Activated CD4-positive, CD25-positive, alpha-beta regulatory T cell treated with anti-CD3 and anti-CD28 coated beads, Interleukin-2, amount 50 U/mL, for 24 hours (primary cell): ENCODE results near the gene BCR.

Source experiments
- ATAC-seq, 2 donors: fragments of 150-1000 bp; cut with Tn5 transposase; one replicate each; pipeline ENCODE4 v1.10.0; 2021; ENCODE audit warnings: mild to moderate bottlenecking in 1 of 2, moderate library complexity in 1 of 2

Gene BCR

GRCh38 chr22:23200898-23201297 lies 20.6 kb downstream of the BCR start:
- ATAC-seq = no peak

DNA sequence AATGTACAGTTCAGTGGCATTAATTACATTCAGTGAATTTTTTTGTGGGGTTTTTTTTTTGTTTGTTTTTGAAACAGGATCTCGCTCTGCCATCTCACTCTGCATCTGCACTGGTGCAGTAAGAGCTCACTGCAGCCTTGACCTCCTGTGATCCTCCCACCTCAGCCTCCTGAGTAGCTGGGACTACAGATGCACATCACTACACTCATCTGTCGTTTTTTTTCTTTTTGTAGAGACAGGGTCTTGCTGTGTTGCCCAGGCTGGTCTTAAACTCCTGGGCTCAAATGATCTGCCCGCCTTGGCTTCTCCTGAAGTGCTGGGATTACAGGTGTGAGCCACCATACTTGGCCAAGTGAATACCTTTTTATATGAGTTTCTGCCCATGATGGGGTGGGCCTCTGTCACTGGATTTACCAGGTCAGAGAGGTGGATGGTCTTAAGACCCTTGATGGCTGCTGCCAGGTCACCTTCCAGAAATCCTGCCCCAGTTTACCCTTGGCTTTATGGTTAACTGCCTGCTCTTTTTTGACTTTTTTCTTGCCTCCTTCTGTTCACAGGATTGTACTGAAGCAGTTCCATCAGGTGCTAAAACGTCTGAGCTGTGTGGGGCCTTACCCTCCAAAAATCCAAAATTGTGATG lies 22.6 kb downstream of the BCR start:
- ATAC-seq = no peak

DNA sequence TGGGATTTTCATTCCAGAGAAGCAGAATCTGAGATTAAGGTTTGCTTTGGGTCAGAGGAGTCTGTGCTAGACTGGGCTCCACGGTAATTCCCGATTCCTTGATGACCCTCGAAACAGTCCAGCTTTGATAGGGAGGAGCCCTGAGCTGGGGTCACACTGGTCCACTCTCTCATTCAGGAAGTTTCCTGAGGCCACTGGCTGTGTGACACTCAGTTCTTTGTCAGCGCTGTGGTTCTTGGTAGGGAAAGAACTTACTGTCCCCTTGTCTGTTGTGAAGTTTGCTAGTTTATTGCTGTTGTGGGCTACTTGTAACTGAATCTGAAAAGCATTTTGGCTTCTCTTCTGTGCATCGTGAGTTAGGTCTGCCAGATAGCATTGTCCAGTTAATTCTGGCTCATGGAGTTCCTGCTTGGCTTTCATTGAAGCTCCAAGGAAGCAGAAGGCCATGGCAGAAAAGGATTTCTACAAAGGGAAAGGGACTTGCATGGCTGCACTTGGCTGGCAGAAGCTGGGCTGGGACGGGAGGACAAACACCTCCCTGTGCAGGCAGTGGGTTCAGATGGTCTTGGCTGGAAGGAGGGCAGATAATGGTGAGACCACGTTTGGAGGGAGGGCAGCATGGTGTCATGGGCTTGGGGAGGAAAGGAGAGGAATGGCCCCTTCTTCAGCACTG lies 23.3 kb downstream of the BCR start:
- ATAC-seq = no peak

DNA sequence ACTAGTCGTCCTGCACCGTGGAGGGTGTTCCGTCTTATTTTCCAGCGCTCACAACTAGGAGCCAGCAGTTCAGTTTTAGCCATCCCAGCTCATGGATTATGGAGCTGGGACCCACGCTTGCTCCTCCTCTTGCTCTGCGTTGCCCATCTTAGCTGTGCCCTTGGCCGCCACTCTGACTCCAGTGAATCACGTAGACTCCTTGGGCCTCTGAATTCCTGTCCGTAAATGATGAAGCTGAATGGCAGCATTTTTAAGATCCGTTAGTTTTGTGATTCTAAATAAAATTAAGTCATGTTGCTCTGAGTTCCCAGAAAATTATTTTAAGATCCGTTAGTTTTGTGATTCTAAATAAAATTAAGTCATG lies 23.8 kb downstream of the BCR start:
- ATAC-seq = no peak

- no peak for ATAC-seq
These were observed 24.3 kb downstream of the BCR start for GRCh38 chr22:23204541-23205157.

DNA sequence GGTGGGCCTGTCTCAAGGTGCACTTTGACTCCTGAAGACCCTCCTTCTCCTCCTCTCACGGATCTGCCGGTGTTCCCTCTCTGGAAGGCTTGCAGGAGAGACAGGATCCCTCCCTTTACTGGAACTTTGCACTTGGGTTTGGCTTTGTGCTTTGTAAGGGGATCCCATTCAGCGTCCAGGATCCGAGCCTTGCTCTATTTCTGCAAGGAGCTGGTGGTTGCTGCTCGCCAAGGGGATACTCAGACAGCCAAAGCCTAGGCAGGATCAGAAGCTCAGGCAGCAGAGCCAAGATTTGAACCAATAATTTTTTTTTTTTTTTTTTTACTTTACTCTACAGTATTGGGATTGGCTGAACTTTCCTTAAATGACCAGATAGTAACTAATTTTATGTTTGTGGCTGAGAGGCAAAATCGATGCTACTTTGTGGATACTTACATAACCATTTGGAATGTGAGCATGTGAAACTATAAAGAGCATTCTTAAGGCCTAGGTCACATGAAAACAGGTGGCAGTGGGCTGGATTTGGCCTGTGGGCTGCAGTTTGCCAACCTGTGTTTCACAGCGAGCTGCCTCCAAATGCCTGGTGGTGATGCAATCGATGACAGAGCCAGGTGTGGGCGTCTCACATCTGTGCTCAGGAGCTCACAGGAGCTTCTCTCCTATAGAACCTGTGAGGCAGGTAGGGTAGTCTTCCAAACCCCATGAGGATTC lies 25.2 kb downstream of the BCR start:
- ATAC-seq = no peak

DNA sequence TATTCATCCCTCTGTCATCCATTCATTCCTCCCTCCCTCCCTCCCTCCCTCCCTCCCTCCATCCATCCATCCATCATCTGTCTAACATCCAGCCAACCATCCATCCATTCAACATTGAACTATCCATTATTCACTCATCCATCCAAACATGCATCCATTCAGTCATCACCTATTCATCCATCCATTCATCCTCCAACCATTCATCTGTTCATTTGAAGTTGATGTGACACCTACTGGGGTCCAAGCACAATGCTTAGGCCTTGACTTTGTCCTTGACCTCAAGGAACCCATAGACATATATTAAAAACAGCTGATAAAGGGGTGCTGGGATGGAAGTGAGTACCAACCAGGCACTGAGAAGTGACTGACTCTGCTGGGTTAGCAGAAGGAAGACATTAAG lies 26.6 kb downstream of the BCR start:
- no peak for ATAC-seq

GRCh38 chr22:23207729-23208393 lies 27.6 kb downstream of the BCR start:
- no peak for ATAC-seq

DNA sequence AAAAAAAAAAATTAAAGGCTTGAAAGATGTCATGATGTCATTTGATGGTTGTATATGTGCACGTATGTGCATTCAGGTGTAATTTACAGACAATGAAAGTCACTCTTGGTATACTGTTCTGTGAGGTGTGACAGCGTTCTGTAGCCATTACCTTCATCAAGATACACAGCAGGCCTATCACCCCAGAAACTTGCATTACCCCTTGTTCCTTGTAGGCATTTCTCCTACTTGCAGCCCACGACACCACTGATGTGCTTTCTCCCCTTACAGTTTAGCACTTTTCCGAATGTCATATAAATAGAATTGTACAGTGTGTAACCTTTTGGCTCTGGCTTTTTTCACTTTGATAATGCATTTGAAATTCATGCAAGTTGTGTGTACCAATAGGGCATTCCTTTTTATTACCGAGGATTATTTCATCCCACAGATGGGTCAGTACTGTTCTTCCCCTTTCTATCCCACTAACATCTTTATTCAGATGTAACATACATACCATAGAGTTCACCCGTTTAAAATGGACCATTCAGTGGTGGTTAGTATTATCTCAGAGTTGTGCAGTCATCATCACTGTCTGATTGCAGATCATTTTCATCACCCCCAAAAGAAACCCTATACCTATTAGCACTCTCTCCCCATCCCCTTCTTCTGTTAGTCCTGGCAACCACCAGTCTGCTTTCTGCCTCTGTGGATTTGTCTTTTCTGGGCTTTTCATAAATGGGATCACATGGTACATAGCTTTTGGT lies 30.3 kb downstream of the BCR start:
- no peak for ATAC-seq

DNA sequence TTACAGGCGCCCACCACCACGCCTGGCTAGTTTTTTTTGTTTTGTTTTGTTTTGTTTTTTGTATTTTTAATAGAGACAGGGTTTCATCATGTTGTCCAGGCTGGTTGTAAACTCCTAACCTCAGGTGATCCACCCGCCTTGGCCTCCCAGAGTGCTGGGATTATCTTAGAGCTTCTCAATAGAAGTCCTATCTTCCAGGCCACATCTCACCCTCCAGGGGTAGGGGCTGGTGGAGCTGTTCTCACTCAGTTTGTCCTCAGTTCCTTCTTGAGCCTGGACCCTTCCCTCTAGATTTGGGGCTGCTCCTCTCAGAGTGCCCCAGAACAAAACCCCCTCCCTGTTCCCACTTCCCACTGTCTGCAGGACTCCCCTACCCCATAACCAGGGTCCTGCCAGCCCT lies 31.3 kb downstream of the BCR start:
- ATAC-seq = no peak

- ATAC-seq = no peak
These were observed 32.0 kb downstream of the BCR start for GRCh38 chr22:23212061-23213021.

DNA sequence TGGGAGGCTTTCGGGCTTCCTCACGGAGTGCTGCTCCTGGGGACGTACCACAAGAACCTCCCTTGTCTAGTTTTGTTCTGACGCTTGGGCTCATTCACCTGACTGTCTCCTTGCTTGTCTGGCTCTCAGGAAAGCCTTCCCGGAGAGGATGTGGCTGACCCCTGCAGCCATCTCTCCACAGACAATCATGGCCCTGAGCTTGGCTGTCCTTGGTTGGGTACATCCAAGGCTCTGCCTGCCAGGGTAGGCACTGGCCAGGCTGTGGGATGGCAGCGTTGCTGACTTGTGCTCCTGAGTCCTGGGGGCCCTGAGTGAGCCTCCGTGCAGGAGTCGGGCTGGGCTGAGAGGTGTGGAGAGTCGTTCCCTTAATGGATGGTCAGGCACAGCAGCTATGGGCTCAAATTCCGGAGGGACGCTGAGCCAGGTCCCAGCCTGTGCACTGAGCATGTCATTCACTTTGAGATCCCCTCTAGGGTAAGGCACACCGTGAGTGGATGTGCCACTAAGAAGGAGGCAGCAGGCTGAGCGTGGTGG lies 32.8 kb downstream of the BCR start:
- ATAC-seq = no peak

DNA sequence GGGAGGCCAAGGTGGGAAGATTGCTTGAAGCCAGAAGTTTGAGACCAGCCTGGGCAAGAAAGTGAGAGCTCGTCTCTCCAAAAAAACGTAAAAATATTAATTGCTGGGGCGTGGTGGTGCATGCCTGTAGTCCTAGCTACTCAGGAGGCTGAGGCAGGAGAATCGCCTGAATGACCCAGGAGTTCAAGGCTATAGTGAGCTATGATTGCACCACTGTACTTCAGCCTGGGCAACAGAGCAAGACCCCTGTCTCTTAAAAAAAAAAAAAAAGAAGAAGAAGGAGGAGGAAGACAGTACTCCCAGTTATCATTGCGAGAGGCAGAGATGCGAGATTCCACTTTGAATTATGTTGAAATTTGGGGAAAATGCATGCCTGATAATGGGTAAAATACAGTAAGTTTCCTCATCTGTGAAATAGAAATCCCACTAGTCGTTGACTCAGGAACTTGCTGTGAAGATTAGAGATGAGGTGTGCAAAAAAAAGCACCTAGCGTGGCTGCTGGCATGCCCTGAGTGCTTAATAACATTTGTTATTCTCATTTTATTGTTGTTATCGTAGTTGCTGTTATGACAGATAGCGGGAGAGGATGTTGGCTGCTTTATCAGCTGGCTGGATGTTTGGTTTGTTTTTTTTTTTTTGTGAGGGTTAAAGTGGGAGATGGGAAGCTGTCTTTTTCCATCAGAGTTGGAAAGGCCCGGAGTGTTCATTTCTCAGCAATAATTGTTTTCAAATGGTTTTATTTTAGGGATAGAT lies 33.4 kb downstream of the BCR start:
- ATAC-seq = no peak

DNA sequence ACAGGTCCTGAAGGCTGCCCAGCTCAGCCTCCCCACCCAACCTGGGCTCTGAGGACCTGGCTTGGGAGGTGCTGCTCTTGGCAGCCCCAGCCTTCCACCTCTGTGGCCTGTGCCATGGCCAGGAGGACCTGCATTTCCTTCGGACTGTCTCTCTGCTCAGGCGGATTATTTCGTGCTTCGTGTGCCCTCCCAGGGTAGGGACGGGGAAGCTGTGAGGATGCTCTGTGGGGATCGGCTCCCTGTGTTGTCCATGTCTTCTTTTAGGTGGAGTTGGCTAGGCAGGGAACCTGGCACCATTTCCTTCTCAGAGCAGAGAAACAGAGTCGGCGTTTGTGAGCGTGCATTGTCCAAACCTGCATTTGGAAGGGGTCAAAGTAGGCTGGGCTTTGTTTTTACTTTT lies 34.1 kb downstream of the BCR start:
- ATAC-seq = no peak

DNA sequence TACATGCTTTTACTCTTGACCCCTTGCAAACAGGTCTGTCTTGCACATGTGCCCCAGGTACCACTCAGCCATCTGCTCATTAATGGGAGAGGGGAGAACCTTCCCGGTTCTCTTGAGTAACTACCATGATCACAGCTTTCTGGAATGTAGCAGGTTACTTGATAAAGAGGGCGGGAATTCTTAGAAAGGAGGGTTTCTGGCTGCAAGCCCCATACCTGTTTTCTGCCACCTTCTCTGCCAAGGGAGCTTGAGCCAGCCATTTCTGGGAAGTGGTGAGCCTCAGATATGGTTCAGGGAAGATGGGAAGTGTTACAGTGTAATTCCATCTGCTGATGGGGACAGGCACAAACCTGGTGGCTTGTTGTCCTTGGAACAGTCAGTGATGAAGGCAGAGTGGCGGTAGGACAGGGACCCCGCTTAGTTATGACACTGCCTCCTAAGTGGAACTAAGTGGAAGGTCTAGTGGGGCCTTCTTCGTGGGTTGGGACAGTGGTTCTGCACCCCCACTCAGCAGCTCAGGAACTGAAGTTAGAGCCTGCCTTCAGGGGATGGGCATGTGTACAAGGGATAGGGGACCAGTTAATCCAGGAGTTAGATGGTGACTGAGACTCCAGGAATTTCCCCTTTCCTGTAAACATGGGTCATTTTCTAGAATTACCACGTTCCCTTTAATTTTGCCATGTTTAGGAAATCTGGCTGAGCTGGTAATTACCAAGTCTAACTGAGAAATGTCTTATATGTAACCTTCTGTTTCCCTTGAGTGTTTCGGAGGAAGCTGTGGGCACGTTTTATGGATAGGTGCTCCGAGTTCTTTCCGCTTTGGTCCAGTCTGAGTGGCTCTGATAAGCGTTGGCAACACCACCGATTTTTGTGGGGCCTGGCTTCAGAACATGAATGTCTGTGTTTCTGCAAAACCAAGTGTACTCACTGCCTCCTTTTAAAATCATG lies 35.3 kb downstream of the BCR start:
- ATAC-seq = no peak

DNA sequence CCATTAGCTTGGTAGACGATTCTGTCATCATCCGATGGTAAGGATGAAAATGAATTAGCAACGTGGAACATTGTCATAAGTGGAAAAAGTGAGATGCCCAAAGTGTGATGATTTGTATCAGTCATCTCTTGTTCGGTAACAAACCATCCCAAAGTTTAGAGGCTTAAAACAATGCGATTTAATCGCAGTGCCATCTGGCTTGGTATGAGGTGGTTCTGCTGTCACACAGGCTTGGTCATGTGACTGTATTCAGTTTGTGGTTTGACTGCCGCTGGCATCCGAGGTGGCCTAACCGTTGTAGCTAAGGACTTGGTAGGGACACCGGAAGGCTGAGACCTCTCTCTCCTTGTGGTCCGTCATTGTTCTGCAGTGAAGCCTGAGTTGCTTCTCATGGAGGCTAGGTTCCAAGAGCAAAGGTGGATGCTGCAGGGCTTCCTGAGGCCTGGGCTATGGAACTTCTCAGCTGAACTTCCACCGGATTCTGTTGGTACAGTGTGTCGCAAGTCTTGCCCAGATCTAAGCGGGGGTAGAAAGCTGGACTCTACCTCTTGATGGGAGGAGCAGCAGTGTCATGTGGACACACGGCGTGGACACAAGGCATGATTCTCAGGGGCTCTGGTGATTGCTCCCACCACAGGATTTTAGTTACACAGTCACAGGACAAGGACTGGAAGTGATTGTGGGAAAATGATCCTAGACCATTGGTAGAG lies 36.3 kb downstream of the BCR start:
- ATAC-seq = peak; percentile 60 to 83

DNA sequence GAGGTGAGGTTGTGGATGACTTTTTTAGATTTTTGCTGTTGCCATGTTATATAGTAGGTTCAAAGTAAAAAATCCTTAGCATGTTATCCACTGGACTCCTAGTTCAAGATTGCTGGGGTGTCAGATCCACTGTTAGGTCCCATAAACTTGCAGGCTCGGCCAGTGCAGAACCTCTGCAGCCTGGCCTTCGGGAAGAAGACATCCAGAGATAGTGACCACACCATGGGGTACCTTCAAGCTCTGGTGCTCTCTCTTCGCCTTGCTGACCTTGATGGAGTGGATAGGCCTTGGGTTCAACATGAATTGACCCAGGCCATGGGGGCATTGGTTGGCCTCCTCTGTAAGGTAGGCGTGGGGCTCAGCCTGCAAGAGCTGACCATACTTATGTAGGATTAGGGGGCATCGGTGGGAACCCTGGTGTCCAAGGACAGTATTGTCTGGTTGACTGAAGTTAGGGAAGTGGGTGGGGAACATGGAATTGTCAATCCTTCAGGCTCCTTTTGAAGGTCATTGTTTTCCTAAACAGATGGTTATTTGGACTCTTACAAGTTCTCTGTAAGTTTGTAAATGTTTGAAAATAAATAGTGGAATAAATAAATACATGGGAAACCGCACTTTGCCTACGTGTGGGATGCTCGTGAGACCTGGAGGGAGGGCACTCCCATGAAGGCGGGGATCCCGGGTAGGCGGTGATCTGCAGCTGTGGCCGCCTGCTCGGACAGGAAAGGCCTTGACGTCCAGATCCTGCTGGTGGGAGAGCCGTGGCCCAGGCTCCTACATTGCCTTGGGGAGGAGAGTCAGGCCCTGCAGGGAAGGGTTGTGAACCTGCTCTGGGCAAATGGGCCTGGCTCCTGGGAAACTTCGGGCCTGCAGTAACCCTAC lies 37.1 kb downstream of the BCR start:
- ATAC-seq = no peak
